Panc1 (cell line): ENCODE measurements around the gene ICA1. TPM values are rescaled to one million over a fixed set of nuclear protein-coding genes. Genes with fewer than 3 reads are reported as not detected.

ENCODE experiments used
- ATAC-seq: fragments of 200-7000 bp; cut with Tn5 transposase; 2 replicates; pipeline ENCODE4 v1.9.1; 2020; ENCODE audit warnings: mild to moderate bottlenecking, moderate library complexity
- BruUV-seq: library from RNA; stranded (reverse); fragments of 400-500 nt; replicated peaks from 2 replicates; lab custom pipeline; 2021; lab: Mats Ljungman, UMichigan
- CTCF ChIA-PET: fragments of 300-600 bp; sonication (Branson Sonifier 250); formaldehyde crosslinking; loops from one replicate; lab custom pipeline; 2022; ENCODE audit warnings: antibody characterized with exemption; lab: Charles Lee
- POLR2A ChIA-PET: fragments of 300-600 bp; sonication (Branson Sonifier 250); formaldehyde crosslinking; loops from one replicate; lab custom pipeline; 2022; ENCODE audit warnings: antibody characterized with exemption; lab: Charles Lee
- DNase-seq: peaks from one replicate; pipeline ENCODE4 v3.0.0-alpha.2; 2010; ENCODE audit warnings: low read depth, low spot score
- H3K27ac ChIP-seq: 2 replicates; pipeline ENCODE4 v1.5.1; 2011; ENCODE audit warnings: mild to moderate bottlenecking, low read length, inconsistent platforms
- H3K27me3 ChIP-seq: fragments of 200-500 bp; sonication (Bioruptor generic); 2 replicates; pipeline ENCODE4 v1.6.0; 2014; ENCODE audit warnings: low read length, inconsistent platforms; ENCODE audit not compliant: control insufficient read depth, insufficient read depth
- H3K36me3 ChIP-seq: fragments of 200-500 bp; sonication (Bioruptor generic); 2 replicates; pipeline ENCODE4 v1.5.1; 2014; ENCODE audit warnings: inconsistent platforms, mild to moderate bottlenecking, low read length, moderate library complexity; ENCODE audit not compliant: control insufficient read depth, insufficient read depth
- H3K4me1 ChIP-seq: 2 replicates; pipeline ENCODE4 v1.5.1; 2011; ENCODE audit warnings: inconsistent platforms, mild to moderate bottlenecking, low read length, moderate library complexity; ENCODE audit not compliant: control insufficient read depth, insufficient read depth
- H3K4me3 ChIP-seq, 2 experiments: 2 replicates each; pipeline ENCODE4 v1.5.1; 2011 to 2012; ENCODE audit warnings: low read depth in 2 of 2, low read length in 2 of 2, mild to moderate bottlenecking in 2 of 2, inconsistent platforms in 1 of 2, moderate library complexity in 1 of 2
- H3K9me3 ChIP-seq: fragments of 200-500 bp; sonication (Bioruptor generic); 2 replicates; pipeline ENCODE4 v1.5.1; 2014; ENCODE audit warnings: low read depth, mild to moderate bottlenecking, inconsistent platforms, low read length, moderate library complexity; ENCODE audit not compliant: control insufficient read depth, insufficient read depth
- CTCF ChIP-seq: fragments of 450-650 bp; IDR thresholded peaks from 2 replicates; pipeline ENCODE4 v1.5.1; 2017; ENCODE audit warnings: mild to moderate bottlenecking
- POLR2AphosphoS5 ChIP-seq: IDR thresholded peaks from 2 replicates; pipeline ENCODE4 v1.6.1; 2012; ENCODE audit warnings: mild to moderate bottlenecking, low read depth, low read length, moderate library complexity
- REST ChIP-seq, 2 experiments: IDR thresholded peaks; 2 replicates each; pipeline ENCODE4 v1.6.1; 2011 to 2012; ENCODE audit warnings: low read depth in 2 of 2, control low read depth in 1 of 2, low read length in 1 of 2, mild to moderate bottlenecking in 1 of 2, moderate library complexity in 1 of 2; ENCODE audit not compliant: insufficient read depth in 1 of 2
- SIN3A ChIP-seq: IDR thresholded peaks from 2 replicates; pipeline ENCODE4 v1.6.1; 2012; ENCODE audit warnings: low read depth, mild to moderate bottlenecking, low read length, moderate library complexity, borderline replicate concordance; ENCODE audit not compliant: insufficient read depth
- TCF7L2 ChIP-seq: IDR thresholded peaks from 2 replicates; pipeline ENCODE4 v1.6.1; 2011; ENCODE audit warnings: mild to moderate bottlenecking, low read depth, low read length, inconsistent platforms
- in situ Hi-C: cut with HindIII; loops from 2 replicates; pipeline ENCODE4 v1.10.0; 2016; ENCODE audit warnings: low sequenced_read_pairs, low pct_unique_long_range_greater_than_20kb
- intact Hi-C: fragments of 100-400 bp; cut with micrococcal nuclease; formaldehyde crosslinking; loops from one replicate; pipeline ENCODE4 v1.10.0; 2022; ENCODE audit not compliant: unreplicated experiment
- total RNA-seq: library from RNA; stranded (reverse); gene quantifications from one replicate; pipeline ENCODE4 v1.2.1, GENCODE V29; 2021; ENCODE audit not compliant: unreplicated experiment

ICA1 gene
- total RNA-seq, 1 experiment from 2014 or later: 1.1 TPM

GRCh38 chr7:8260871-8261694, 884 bp downstream of the ICA1 start:
- CTCF ChIA-PET: no interaction called here
- peak; percentile 70 for ATAC-seq

More at GRCh38 chr7:8260871-8261694, 884 bp downstream of the ICA1 start:
- Histone ChIP-seq H3K9me3 (no peaks in the 10 kb centered on the region), H3K27ac (no peak overlapping the region), H3K4me1 (peaks cover 10% of the 10 kb centered on the region), H3K27me3 (peaks cover 53% of the 10 kb centered on the region), H3K4me3 (peak overlapping the region; percentile 49 to 63), H3K36me3 (peaks cover 6% of the 10 kb centered on the region; the same call in 1 of the 2 replicates)
- TF ChIP-seq TCF7L2: no peak
- no peak for TF ChIP-seq REST (IDR thresholded peaks at IDR 0.05; ENCODE audit: insufficient read depth in 1 of 2, low read depth in 2 of 2, low read length in 1 of 2)
- TF ChIP-seq SIN3A: no peak
- TF ChIP-seq CTCF: no peak
- no peak for TF ChIP-seq POLR2AphosphoS5
- no TSS peak for BruUV-seq
- no peak for DNase-seq
- intact Hi-C loops (no loop called here), in situ Hi-C loops (no loop called here)
- POLR2A ChIA-PET: no interaction called here
